Adipocyte (in vitro differentiated cells): ENCODE results near the gene P2RY6.

Experiments used
- DNase-seq: peaks from one replicate; pipeline ENCODE4 v3.0.0-alpha.2; 2015; ENCODE audit warnings: low read depth
- H3K27me3 ChIP-seq: replicated peaks from 2 replicates; pipeline ENCODE4 v1.7.0; 2013; ENCODE audit warnings: mild to moderate bottlenecking, low read length, moderate library complexity; ENCODE audit not compliant: control insufficient read depth, insufficient read depth
- H3K36me3 ChIP-seq: 2 replicates; pipeline ENCODE4 v1.7.0; 2013; ENCODE audit warnings: low read length, mild to moderate bottlenecking, moderate library complexity; ENCODE audit not compliant: control insufficient read depth, insufficient read depth, severe bottlenecking
- H3K4me1 ChIP-seq: 2 replicates; pipeline ENCODE4 v1.7.0; 2013; ENCODE audit warnings: mild to moderate bottlenecking, low read length, moderate library complexity; ENCODE audit not compliant: control insufficient read depth, insufficient read depth
- H3K4me3 ChIP-seq: 2 replicates; pipeline ENCODE4 v1.7.0; 2013; ENCODE audit warnings: mild to moderate bottlenecking, low read length, moderate library complexity
- H3K9ac ChIP-seq: 2 replicates; pipeline ENCODE4 v1.7.0; 2013; ENCODE audit warnings: mild to moderate bottlenecking, low read length, moderate library complexity
- H3K9me3 ChIP-seq: 2 replicates; pipeline ENCODE4 v1.7.0; 2013; ENCODE audit warnings: mild to moderate bottlenecking, low read length, moderate library complexity; ENCODE audit not compliant: control insufficient read depth

The P2RY6 gene

DNA sequence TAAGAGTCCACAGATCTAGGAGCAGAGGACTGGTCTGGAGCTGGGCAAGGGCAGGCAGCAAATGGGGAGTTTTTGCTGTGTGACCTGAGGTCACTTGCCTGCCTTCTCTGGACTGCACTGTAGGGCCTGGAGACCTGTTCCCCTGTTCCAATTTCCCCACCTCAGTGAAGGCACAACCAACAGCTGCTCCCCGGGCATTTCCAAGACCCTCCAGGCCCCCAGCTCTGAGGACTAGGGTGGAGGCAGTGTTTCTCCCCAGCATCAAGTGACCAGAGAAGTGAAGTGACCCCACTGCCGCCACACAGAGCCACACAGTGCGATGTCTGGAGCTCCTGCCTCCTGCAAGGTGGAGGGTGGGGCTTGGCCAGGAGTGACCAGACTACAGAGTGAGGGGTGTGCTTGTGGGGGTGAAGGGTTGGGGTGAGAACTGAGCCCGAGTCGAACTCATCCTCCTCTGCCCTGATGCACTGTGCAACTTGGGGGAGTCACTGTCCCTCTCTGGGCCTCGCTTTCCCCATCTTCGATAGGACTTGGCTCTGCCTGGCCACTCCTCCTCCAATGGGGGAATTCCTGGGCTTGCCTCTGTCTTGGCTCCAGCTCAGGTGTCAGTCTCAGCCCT is 32.5 kb upstream of the P2RY6 start:
- no peaks in the 10 kb centered on the region for H3K9me3 ChIP-seq
- no peaks in the 10 kb centered on the region for H3K27me3 ChIP-seq
- no peak overlapping the region for H3K4me3 ChIP-seq
- peaks cover 16% of the 10 kb centered on the region for H3K4me1 ChIP-seq
- no peak overlapping the region for H3K9ac ChIP-seq
- H3K36me3 ChIP-seq, result no peaks in the 10 kb centered on the region
- DNase-seq, result no peak

DNA sequence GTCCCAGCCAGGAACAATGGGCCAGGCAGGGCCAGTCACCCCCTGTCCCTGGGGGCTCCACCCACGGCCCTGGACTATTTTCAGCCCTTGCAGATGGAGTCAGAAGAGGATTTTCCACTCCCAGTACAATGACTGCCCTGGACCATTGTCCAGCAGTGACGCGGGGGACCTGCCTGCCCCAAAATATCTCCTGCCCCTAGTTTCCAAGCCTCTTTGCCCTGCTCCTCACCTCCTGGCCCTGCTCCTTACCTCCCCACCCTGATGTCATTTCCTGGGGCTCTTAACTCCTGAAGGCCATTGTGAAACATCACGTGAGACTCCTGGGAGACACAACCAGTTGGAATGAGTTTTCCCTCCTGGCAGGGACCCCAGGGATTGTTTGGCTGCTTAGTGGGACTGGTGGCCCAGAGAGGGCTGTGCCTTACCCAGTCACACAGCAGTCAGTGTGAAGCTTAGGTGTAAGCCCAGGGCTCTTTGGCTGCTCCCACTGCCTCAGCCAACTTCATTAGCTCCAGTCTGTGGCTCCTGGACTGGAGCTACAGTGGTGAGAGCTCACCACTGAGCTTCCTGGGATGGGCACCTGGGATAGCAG is 31.9 kb upstream of the P2RY6 start:
- H3K36me3 ChIP-seq, result no peaks in the 10 kb centered on the region
- no peaks in the 10 kb centered on the region for H3K9me3 ChIP-seq
- H3K9ac ChIP-seq, result no peak overlapping the region
- peak; percentile 45 for DNase-seq
- no peak overlapping the region for H3K4me3 ChIP-seq
- no peaks in the 10 kb centered on the region for H3K27me3 ChIP-seq
- H3K4me1 ChIP-seq, result peaks cover 22% of the 10 kb centered on the region

DNA sequence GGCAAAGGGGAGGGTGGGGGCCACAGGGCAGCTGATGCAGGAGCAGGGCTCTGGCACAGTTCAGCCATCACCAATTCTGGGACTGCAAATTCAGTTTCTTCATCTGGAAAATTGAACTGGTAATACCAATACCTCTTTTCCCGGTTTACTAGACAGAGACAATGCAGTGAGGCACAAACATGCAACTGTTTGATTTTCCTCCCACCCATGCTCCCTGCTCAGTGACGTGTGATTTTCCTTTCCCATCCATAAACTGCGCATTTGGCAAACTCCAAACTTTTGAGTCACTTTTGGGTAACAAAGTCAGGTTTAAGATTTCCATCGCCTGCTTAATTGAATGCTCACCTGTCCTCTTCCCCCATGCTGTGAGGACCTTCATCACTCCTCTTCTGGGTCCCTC is 30.8 kb upstream of the P2RY6 start:
- DNase-seq, result no peak
- Histone ChIP-seq H3K4me1 (peaks cover 32% of the 10 kb centered on the region), H3K36me3 (no peaks in the 10 kb centered on the region), H3K4me3 (no peak overlapping the region), H3K9me3 (no peaks in the 10 kb centered on the region), H3K9ac (no peak overlapping the region), H3K27me3 (no peaks in the 10 kb centered on the region)

DNA sequence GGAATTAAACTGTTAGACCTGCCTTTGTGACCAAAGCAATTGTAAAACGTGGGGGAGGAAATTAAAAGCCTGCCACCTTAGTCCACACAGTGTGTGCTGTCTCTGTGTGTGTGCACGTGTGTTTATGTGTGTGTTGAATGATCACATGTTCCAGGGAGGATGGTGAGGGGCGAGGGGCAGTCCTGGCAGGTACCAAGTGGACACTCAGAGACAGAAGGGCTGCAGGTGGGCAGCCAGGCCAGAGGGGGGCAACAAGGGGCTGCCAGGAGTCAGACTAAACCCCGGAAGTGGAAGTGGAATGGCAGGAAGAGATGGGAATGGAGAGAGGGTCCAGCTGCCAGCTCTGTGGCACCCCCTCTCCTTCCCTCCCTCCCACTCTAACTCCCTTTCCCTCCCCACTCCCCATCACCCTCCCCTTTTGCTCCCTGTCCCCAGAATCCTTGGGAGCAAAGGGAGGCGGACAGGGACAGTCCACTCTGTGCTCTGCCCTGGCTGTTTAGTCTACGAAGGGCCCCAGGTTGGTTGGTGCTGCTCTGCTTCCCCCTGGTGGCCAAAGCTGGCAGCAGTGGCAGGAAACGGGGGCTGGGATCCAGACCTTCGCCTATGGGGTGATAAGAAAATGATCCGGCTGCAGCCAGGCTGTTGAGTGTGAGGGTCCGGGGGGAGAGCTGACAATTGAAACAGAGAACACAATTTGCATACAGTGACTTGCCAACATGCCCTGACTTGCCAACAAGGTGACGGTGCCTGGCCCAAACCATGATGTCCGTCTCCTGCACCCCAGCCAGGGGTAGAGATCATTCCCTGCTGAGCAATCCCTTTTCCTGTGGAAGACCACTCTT is 29.7 kb upstream of the P2RY6 start:
- no peaks in the 10 kb centered on the region for H3K9me3 ChIP-seq
- no peaks in the 10 kb centered on the region for H3K27me3 ChIP-seq
- H3K36me3 ChIP-seq, result no peaks in the 10 kb centered on the region
- peak; percentile 86 for DNase-seq
- H3K4me3 ChIP-seq, result no peak overlapping the region
- peaks cover 30% of the 10 kb centered on the region for H3K4me1 ChIP-seq
- peak overlapping the region; percentile 51 for H3K9ac ChIP-seq

DNA sequence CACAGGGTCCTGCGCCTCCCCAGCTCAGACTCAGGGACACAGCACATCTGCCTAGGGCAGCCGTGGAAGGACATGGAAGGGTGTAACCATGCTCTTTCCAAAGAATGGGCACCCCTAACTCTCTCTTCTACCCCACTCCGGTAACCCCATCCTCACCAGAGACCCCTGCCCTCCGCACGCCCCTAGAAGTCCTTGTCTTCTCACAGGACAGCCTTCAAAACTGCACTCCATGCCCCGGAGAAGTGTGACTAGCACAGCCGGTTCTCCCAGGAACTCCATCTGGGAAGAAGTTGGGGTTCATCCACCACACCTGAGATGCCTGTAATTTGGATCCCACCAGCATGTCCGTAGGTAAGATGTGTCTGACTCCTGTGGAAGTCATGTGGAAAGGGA is 29.0 kb upstream of the P2RY6 start:
- Histone ChIP-seq H3K9me3 (no peaks in the 10 kb centered on the region), H3K4me3 (no peak overlapping the region), H3K36me3 (no peaks in the 10 kb centered on the region), H3K4me1 (peaks cover 30% of the 10 kb centered on the region), H3K27me3 (no peaks in the 10 kb centered on the region), H3K9ac (no peak overlapping the region)
- no peak for DNase-seq

DNA sequence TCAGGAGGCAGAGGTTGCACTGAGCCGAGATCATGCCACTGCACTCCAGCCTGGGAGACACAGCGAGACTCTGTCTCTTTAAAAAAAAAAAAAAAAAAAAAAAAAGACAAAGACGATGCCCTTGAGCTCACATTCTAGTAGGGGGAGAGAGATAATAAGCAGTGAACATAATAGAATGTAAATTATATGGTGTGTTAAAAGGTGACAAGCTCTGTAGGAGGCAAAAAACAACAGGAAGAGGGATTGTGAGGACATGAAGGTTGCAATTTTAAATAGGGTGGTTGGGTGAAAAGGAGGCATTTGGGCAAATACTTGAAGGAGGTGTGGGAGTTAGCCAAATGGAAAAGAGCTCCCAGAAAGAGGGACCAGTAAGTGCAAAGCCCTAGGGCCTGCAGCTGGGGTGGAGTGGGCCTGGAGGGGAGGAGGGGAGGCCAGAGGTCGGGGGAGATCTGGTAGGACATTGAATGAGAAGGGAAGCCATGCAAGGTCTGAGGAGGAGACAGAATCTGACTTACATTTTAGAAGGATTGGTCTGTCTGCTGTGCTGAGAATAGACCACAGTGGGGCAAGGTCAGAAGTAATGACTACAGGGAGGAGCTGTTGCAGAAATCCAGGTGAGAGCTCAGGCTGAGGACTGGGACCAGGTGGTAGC is 27.4 kb upstream of the P2RY6 start:
- DNase-seq, result no peak
- Histone ChIP-seq H3K36me3 (no peaks in the 10 kb centered on the region), H3K4me1 (peaks cover 29% of the 10 kb centered on the region), H3K4me3 (no peak overlapping the region), H3K9ac (no peak overlapping the region), H3K9me3 (no peaks in the 10 kb centered on the region), H3K27me3 (no peaks in the 10 kb centered on the region)

DNA sequence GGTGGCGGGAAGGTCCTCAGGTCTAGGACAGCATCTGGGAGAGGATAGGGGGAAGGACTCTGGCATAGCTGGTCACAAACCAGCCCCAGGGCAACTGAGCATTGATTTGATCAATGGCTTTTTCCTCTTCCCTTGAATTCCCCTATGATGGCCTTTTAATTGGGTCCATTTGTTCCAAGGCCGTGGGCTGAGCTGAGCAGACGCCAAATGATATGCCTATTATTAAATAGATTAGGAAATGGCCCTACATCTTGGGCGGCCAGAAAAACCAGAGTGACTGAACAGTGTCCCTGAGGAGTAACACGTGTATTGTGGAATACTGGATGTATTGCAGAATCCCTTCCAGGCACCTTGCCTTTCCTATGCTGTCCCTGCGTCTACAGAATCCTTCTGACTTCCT is 26.7 kb upstream of the P2RY6 start:
- peaks cover 22% of the 10 kb centered on the region for H3K4me1 ChIP-seq
- no peaks in the 10 kb centered on the region for H3K36me3 ChIP-seq
- H3K9ac ChIP-seq, result no peak overlapping the region
- no peaks in the 10 kb centered on the region for H3K27me3 ChIP-seq
- H3K4me3 ChIP-seq, result no peak overlapping the region
- no peak for DNase-seq
- no peaks in the 10 kb centered on the region for H3K9me3 ChIP-seq

DNA sequence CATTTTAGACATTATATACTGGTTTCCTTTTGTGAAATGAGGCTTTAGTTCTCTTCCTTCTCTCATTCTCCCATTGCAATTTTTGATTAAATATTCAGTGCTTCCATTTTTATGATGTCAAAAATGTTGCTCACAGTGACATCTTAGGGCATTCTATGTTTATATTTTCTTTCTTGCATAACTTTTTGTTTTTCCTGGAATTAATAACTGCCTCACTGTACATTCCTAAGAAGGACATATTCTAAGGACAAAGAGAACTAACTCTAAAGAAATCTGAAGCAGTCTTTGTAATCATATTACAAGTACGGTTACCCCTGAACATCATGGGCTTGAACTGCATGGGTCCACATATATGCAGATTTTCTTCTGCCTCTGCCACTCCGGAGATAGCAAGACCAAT is 25.8 kb upstream of the P2RY6 start:
- Histone ChIP-seq H3K9me3 (no peaks in the 10 kb centered on the region), H3K9ac (no peak overlapping the region), H3K27me3 (no peaks in the 10 kb centered on the region), H3K4me3 (no peak overlapping the region), H3K36me3 (no peaks in the 10 kb centered on the region), H3K4me1 (peaks cover 19% of the 10 kb centered on the region)
- DNase-seq, result peak; percentile 58

DNA sequence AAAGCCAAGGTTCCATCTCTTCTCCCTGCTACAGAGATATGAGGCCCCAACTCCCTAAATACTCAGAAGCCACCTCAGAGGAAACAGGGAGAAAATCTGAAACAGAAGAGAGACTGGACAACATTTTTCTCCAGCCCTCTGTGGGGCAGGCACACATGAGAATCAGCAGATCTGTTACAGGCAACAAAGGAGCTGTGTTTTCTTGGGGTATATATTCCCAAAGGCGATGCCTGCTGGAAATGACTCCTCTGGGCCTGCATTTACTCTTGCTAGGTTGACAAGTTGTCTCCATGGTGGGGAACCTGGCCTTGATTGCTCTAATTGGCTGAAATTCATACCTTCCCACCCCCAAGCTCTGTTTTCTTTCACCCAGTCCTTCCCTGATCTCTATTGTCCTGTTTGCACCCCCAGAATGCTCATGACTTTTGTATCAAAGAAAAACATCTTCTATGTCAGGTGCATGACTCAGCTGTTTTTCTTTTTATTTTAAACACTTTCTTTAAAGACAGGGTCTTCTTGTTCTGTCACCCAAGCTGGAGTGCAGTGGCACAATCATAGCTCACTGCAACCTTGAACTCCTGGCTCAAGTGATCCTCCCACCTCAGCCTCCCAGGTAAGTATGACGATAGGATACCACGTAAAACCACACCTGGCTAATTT is 23.5 kb upstream of the P2RY6 start:
- no peaks in the 10 kb centered on the region for H3K27me3 ChIP-seq
- no peaks in the 10 kb centered on the region for H3K36me3 ChIP-seq
- H3K4me3 ChIP-seq, result no peak overlapping the region
- H3K4me1 ChIP-seq, result peaks cover 19% of the 10 kb centered on the region
- H3K9ac ChIP-seq, result no peak overlapping the region
- no peaks in the 10 kb centered on the region for H3K9me3 ChIP-seq
- DNase-seq, result no peak

DNA sequence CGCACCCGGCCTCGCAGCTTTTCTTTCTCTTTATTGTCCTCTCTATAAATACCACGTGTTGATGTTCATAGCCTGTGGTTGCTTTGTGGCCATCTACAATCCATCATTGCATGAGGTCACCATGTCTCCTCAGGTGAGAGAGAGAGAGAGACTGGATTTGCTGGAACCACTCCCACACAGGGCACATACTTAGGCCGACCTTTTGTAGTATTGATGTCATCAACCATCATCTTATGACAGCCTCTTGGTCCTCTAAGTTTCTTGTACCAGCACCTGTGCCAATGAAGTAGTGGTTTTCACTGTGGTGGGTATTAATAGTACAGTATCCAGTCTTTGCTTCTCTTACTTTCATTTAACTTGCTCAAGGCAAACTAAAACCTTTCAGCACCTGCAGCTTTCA is 22.8 kb upstream of the P2RY6 start:
- DNase-seq, result no peak
- no peak overlapping the region for H3K9ac ChIP-seq
- H3K4me1 ChIP-seq, result peaks cover 19% of the 10 kb centered on the region
- H3K9me3 ChIP-seq, result no peaks in the 10 kb centered on the region
- H3K4me3 ChIP-seq, result no peak overlapping the region
- no peaks in the 10 kb centered on the region for H3K36me3 ChIP-seq
- H3K27me3 ChIP-seq, result no peaks in the 10 kb centered on the region
